Vagina (tissue), 2 donors: ENCODE data around the gene CWH43.

Experiments used
- CTCF ChIP-seq, 3 experiments: fragments of 450-650 bp in 2 of 3; fragments of 200-600 bp in 1 of 3; sonication (generic) in 1 of 3; IDR thresholded peaks; one replicate each; pipeline ENCODE4 v1.5.1; 2017 to 2019; ENCODE audit warnings: antibody characterized with exemption in 3 of 3, mild to moderate bottlenecking in 2 of 3, moderate library complexity in 2 of 3
- POLR2A ChIP-seq, 2 donors: fragments of 450-650 bp; IDR thresholded peaks; one replicate each; pipeline ENCODE4 v1.6.1; 2017; ENCODE audit warnings: antibody characterized with exemption in 2 of 2, mild to moderate bottlenecking in 2 of 2, moderate library complexity in 2 of 2
- POLR2AphosphoS5 ChIP-seq, 2 donors: sonication (generic); formaldehyde crosslinking; IDR thresholded peaks; one replicate each; pipeline ENCODE4 v1.9.0; 2017; ENCODE audit warnings: antibody characterized with exemption in 2 of 2, mild to moderate bottlenecking in 2 of 2, low read depth in 1 of 2; ENCODE audit not compliant: insufficient read depth in 1 of 2

DNA sequence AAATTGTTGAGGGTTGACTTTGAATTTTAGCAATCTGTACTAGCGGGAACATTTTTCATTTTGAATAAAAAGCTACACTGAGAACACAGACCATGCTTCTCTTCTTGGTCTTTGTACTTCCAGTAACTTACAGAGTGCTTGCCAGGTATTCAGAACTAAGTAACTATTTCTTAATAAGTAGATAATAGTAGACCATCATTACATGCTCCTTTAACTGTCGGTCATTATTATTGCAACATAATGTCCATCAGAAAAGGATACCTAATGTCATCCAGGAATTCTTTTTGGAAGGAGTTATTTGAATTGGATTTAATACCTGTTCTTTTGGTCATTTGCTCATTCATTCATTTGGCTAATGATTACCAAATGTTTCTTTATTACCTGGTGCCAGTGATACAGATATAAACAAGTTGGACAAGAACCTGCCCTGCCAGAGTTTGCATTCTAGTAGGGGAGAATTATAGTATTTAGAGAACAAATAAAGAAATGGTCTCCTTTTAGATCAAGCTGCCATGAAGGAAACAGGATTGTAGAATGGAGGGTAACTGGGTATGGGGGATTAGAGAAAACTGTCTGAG lies 32.7 kb downstream of the CWH43 start:
- no peak for TF ChIP-seq CTCF (IDR thresholded peaks at IDR 0.05)
- TF ChIP-seq POLR2AphosphoS5 (IDR thresholded peaks at IDR 0.05; ENCODE audit: insufficient read depth in 1 of 2, low read depth in 1 of 2): no peak
- TF ChIP-seq POLR2A (IDR thresholded peaks at IDR 0.05): no peak
